ENCODE data around the gene SLC22A3.

GRCh38 chr6:160363016-160363996 lies 15.1 kb downstream of the SLC22A3 start:
- TF ChIP-seq POLR2AphosphoS5 (IDR thresholded peaks at IDR 0.05; ENCODE audit: borderline replicate concordance, low read depth, low read length), result no peak
- no peak for TF ChIP-seq EZH2 (IDR thresholded peaks at IDR 0.05)
- TF ChIP-seq FOXP2 (optimal IDR thresholded peaks at IDR 0.05; ENCODE audit: control extremely low read depth, extremely low read length, insufficient read depth), result no peak

All from SK-N-MC (cell line).